Caco-2 (cell line): ENCODE results near the gene TADA2B. TPM values are rescaled to one million over a fixed set of nuclear protein-coding genes. Genes with fewer than 3 reads are reported as not detected.

Experiments used
- BruUV-seq: library from RNA; stranded (reverse); fragments of 400-500 nt; replicated peaks from 2 replicates; lab custom pipeline; 2021; lab: Mats Ljungman, UMichigan
- CTCF ChIA-PET: fragments of 300-600 bp; sonication (Branson Sonifier 250); formaldehyde crosslinking; loops from one replicate; lab custom pipeline; 2022; ENCODE audit warnings: antibody characterized with exemption; lab: Charles Lee
- POLR2A ChIA-PET: fragments of 300-600 bp; sonication (Branson Sonifier 250); formaldehyde crosslinking; loops from one replicate; lab custom pipeline; 2022; ENCODE audit warnings: antibody characterized with exemption; lab: Charles Lee
- DNase-seq, 2 experiments: peaks; one replicate each; pipeline versions ENCODE4 v3.0.0 to v3.0.0-alpha.2; 2020 to 2022
- H3K27me3 ChIP-seq: replicated peaks from 2 replicates; pipeline ENCODE4 v1.6.0; 2011; ENCODE audit warnings: low read length; ENCODE audit not compliant: control insufficient read depth, insufficient read depth
- H3K36me3 ChIP-seq: 2 replicates; pipeline ENCODE4 v1.5.1; 2011; ENCODE audit warnings: low read length; ENCODE audit not compliant: control insufficient read depth, insufficient read depth
- H3K4me1 ChIP-seq: fragments of 250-450 bp; sonication (Bioruptor Pico); 2 replicates; pipeline ENCODE4 v1.5.1; 2020; ENCODE audit warnings: mild to moderate bottlenecking
- H3K4me3 ChIP-seq: 2 replicates; pipeline ENCODE4 v1.5.1; 2011; ENCODE audit warnings: low read depth, mild to moderate bottlenecking, control low read depth, low read length
- H3K9me3 ChIP-seq: fragments of 250-450 bp; sonication (Bioruptor Pico); 2 replicates; pipeline ENCODE4 v1.5.1; 2020; ENCODE audit warnings: mild to moderate bottlenecking, moderate library complexity
- H3K27ac Mint-ChIP-seq: one replicate; pipeline ENCODE4 v1.8.0; 2022; ENCODE audit warnings: mixed read lengths; ENCODE audit not compliant: unreplicated experiment
- H3K27me3 Mint-ChIP-seq: one replicate; pipeline ENCODE4 v1.8.0; 2022; ENCODE audit warnings: mixed read lengths; ENCODE audit not compliant: insufficient read depth, unreplicated experiment
- H3K36me3 Mint-ChIP-seq: one replicate; pipeline ENCODE4 v1.8.0; 2022; ENCODE audit warnings: mild to moderate bottlenecking, mixed read lengths; ENCODE audit not compliant: insufficient read depth, unreplicated experiment
- H3K4me1 Mint-ChIP-seq: one replicate; pipeline ENCODE4 v1.8.0; 2022; ENCODE audit warnings: low read depth, mixed read lengths; ENCODE audit not compliant: unreplicated experiment
- H3K4me3 Mint-ChIP-seq: one replicate; pipeline ENCODE4 v1.8.0; 2022; ENCODE audit warnings: mild to moderate bottlenecking, moderate library complexity, mixed read lengths; ENCODE audit not compliant: unreplicated experiment
- H3K9me3 Mint-ChIP-seq: one replicate; pipeline ENCODE4 v1.8.0; 2022; ENCODE audit warnings: mixed read lengths; ENCODE audit not compliant: unreplicated experiment
- intact Hi-C: fragments of 100-400 bp; cut with micrococcal nuclease; formaldehyde crosslinking; loops from one replicate; pipeline ENCODE4 v1.10.0; 2022; ENCODE audit not compliant: unreplicated experiment
- total RNA-seq: library from RNA; stranded (reverse); gene quantifications from 2 replicates; pipeline ENCODE4 v1.2.3, GENCODE V29; 2022
- TF ChIP-seq, protein P1 (sequence below), 2 experiments: fragments of 200-600 bp in 1 of 2; IDR thresholded peaks; 1 replicate in 1 of 2; 2 replicates in 1 of 2; pipeline versions ENCODE4 v1.5.1 to v1.8.0; 2011 to 2022; ENCODE audit warnings: antibody characterized with exemption in 1 of 2, control low read depth in 1 of 2, inconsistent platforms in 1 of 2, low read depth in 1 of 2, low read length in 1 of 2, mild to moderate bottlenecking in 1 of 2, moderate library complexity in 1 of 2; ENCODE audit not compliant: insufficient read depth in 1 of 2, severe bottlenecking in 1 of 2, unreplicated experiment in 1 of 2

The TADA2B gene
- total RNA-seq, 1 experiment from 2014 or later = 21.8 TPM

GRCh38 chr4:7086384-7086783, 43.2 kb downstream of the TADA2B start:
- DNase-seq = no peak
- Mint-ChIP-seq H3K4me1 (peaks cover 11% of the 10 kb centered on the region), H3K27ac (no peak overlapping the region), H3K9me3 (no peaks in the 10 kb centered on the region), H3K4me3 (no peak overlapping the region), H3K36me3 (no peaks in the 10 kb centered on the region), H3K27me3 (no peaks in the 10 kb centered on the region)
- ChIA-PET POLR2A (no interaction called here), CTCF (interaction anchor here (0.6 to 1.0 kb wide), 2 partner anchors 15 to 82 kb away, joined by 3 to 4 read pairs; no protein-coding TSS in a partner anchor)
- intact Hi-C loops = no loop called here
- Histone ChIP-seq H3K27me3 (no peaks in the 10 kb centered on the region), H3K4me1 (no peaks in the 10 kb centered on the region), H3K9me3 (no peaks in the 10 kb centered on the region), H3K4me3 (no peak overlapping the region), H3K36me3 (no peaks in the 10 kb centered on the region)
- no TSS peak for BruUV-seq
- TF ChIP-seq, protein P1, sequence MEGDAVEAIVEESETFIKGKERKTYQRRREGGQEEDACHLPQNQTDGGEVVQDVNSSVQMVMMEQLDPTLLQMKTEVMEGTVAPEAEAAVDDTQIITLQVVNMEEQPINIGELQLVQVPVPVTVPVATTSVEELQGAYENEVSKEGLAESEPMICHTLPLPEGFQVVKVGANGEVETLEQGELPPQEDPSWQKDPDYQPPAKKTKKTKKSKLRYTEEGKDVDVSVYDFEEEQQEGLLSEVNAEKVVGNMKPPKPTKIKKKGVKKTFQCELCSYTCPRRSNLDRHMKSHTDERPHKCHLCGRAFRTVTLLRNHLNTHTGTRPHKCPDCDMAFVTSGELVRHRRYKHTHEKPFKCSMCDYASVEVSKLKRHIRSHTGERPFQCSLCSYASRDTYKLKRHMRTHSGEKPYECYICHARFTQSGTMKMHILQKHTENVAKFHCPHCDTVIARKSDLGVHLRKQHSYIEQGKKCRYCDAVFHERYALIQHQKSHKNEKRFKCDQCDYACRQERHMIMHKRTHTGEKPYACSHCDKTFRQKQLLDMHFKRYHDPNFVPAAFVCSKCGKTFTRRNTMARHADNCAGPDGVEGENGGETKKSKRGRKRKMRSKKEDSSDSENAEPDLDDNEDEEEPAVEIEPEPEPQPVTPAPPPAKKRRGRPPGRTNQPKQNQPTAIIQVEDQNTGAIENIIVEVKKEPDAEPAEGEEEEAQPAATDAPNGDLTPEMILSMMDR (IDR thresholded peaks at IDR 0.05; ENCODE audit: insufficient read depth in 1 of 2, low read depth in 1 of 2, low read length in 1 of 2, severe bottlenecking in 1 of 2, unreplicated experiment in 1 of 2) = no peak

- peaks cover 11% of the 10 kb centered on the region for H3K4me1 Mint-ChIP-seq
- CTCF ChIA-PET = interaction anchor here (0.6 to 1.0 kb wide), 2 partner anchors 16 to 81 kb away, joined by 3 to 4 read pairs; no protein-coding TSS in a partner anchor
- H3K36me3 Mint-ChIP-seq = no peaks in the 10 kb centered on the region
- H3K27ac Mint-ChIP-seq = no peak overlapping the region
- no TSS peak for BruUV-seq
- DNase-seq = no peak
- H3K4me3 Mint-ChIP-seq = no peak overlapping the region
- H3K4me1 ChIP-seq = no peaks in the 10 kb centered on the region
- H3K9me3 ChIP-seq = no peaks in the 10 kb centered on the region
- H3K27me3 Mint-ChIP-seq = no peaks in the 10 kb centered on the region
- POLR2A ChIA-PET = no interaction called here
- TF ChIP-seq, protein P1 (IDR thresholded peaks at IDR 0.05; ENCODE audit: insufficient read depth in 1 of 2, low read depth in 1 of 2, low read length in 1 of 2, severe bottlenecking in 1 of 2, unreplicated experiment in 1 of 2) = no peak
- H3K36me3 ChIP-seq = no peaks in the 10 kb centered on the region
- H3K4me3 ChIP-seq = no peak overlapping the region
- no peaks in the 10 kb centered on the region for H3K9me3 Mint-ChIP-seq
- no peaks in the 10 kb centered on the region for H3K27me3 ChIP-seq
- intact Hi-C loops = no loop called here
Measured at GRCh38 chr4:7087036-7087435, 43.9 kb downstream of the TADA2B start.

GRCh38 chr4:7089213-7089986, 46.2 kb downstream of the TADA2B start:
- Mint-ChIP-seq H3K4me1 (peaks cover 7% of the 10 kb centered on the region), H3K4me3 (no peak overlapping the region), H3K9me3 (no peaks in the 10 kb centered on the region), H3K27me3 (peaks cover 2% of the 10 kb centered on the region), H3K36me3 (no peaks in the 10 kb centered on the region), H3K27ac (no peak overlapping the region)
- Histone ChIP-seq H3K27me3 (no peaks in the 10 kb centered on the region), H3K4me3 (no peak overlapping the region), H3K36me3 (no peaks in the 10 kb centered on the region), H3K4me1 (no peaks in the 10 kb centered on the region), H3K9me3 (no peaks in the 10 kb centered on the region)
- TF ChIP-seq, protein P1 (IDR thresholded peaks at IDR 0.05; ENCODE audit: insufficient read depth in 1 of 2, low read depth in 1 of 2, low read length in 1 of 2, severe bottlenecking in 1 of 2, unreplicated experiment in 1 of 2) = no peak
- BruUV-seq = no TSS peak
- no peak for DNase-seq
- CTCF ChIA-PET = interaction anchor here (0.7 to 1.7 kb wide), 2 partner anchors 13 to 240 kb away, joined by 3 to 5 read pairs; no protein-coding TSS in a partner anchor
- intact Hi-C loops = no loop called here
- POLR2A ChIA-PET = no interaction called here
